HUES64 (cell line): Measurements from ENCODE around the gene ARFRP1.
"Not testable (repeated sequence)": the region's sequence is repeated elsewhere in the genome, so short reads cannot be mapped to it uniquely, and the experiment has no call there.

Source experiments
- H3K27ac ChIP-seq: 2 replicates; pipeline ENCODE4 v1.7.0; 2013; ENCODE audit warnings: low read depth, low read length, inconsistent platforms
- H3K27me3 ChIP-seq: 2 replicates; pipeline ENCODE4 v1.6.1; 2013; ENCODE audit warnings: mild to moderate bottlenecking, low read length; ENCODE audit not compliant: insufficient read depth
- H3K36me3 ChIP-seq: 2 replicates; pipeline ENCODE4 v1.6.1; 2013; ENCODE audit warnings: mild to moderate bottlenecking, low read length; ENCODE audit not compliant: insufficient read depth
- H3K4me1 ChIP-seq: 2 replicates; pipeline ENCODE4 v1.6.1; 2013; ENCODE audit warnings: mild to moderate bottlenecking, low read length, moderate library complexity; ENCODE audit not compliant: insufficient read depth
- H3K4me3 ChIP-seq: 2 replicates; pipeline ENCODE4 v1.5.1; 2013; ENCODE audit warnings: mild to moderate bottlenecking, low read length, moderate library complexity
- H3K9ac ChIP-seq: 2 replicates; pipeline ENCODE4 v1.6.1; 2013; ENCODE audit warnings: mild to moderate bottlenecking, low read depth, low read length
- H3K9me3 ChIP-seq: 2 replicates; pipeline ENCODE4 v1.6.1; 2013; ENCODE audit warnings: low read depth, low read length; ENCODE audit not compliant: insufficient read depth
- WGBS: fragments of 150-250, 120-280 bp; methylation state at CpG from one replicate; pipeline ENCODE4 v1.1.7; 2013; ENCODE audit warnings: missing lambda C conversion rate; 5-methylcytosine and 5-hydroxymethylcytosine counted together

Gene ARFRP1

DNA sequence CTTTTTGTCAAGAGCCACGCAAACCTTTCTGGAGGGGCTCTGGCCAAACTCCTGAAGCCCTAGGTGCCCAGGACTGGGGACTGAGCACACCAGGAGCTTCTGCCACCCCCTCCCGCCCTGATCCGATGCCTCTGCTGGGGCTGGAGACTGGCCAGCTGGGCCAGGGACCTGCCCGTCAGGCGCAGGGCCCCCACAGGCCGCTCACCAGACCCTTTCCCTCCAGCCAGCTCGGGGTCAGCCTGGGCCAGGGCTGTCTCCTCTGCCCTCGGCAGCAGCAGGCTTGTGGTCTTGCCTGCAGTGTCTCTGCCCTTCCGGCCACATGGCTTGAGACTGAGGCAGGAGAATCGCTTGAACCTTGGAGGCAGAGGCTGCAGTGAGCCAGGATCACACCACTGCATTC, 35.1 kb downstream of the ARFRP1 start:
- WGBS, result 97% methylated on average over 10 of the region's 10 CpGs
- Histone ChIP-seq H3K27ac (no peak overlapping the region), H3K4me3 (no peak overlapping the region), H3K36me3 (peaks cover 51% of the 10 kb centered on the region), H3K27me3 (no peaks in the 10 kb centered on the region), H3K9ac (no peak overlapping the region), H3K4me1 (no peaks in the 10 kb centered on the region), H3K9me3 (no peaks in the 10 kb centered on the region)

GRCh38 chr20:63671695-63672094, 36.1 kb downstream of the ARFRP1 start:
- H3K4me3 ChIP-seq, H3K4me1 ChIP-seq, H3K9ac ChIP-seq, H3K27me3 ChIP-seq, H3K27ac ChIP-seq, H3K9me3 ChIP-seq: not testable (repeated sequence)
- H3K36me3 ChIP-seq, result peaks cover 54% of the 10 kb centered on the region
- WGBS, result 94% methylated on average over 12 of the region's 12 CpGs

DNA sequence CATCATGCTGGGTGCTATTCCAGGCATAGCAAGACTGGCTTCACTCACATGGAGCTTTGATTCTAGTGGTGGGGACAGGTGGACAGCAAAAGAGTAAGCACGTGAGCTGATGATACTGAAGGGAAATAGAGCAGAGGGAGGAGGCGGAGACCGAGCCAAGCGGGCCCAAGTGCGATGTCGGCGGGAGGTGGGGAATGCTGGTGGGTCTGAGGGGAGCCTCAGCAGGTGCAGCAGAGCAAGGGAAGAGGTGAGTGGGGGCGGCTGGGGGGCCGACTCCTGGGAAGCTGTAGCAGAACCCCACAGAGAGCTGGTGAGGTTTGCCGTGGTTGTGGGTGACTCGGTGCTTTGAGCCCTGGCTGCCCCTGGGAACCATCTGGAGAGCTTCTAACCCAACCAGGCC, 39.4 kb downstream of the ARFRP1 start:
- H3K4me3 ChIP-seq, result no peak overlapping the region
- H3K27me3 ChIP-seq, result no peaks in the 10 kb centered on the region
- no peaks in the 10 kb centered on the region for H3K4me1 ChIP-seq
- no peak overlapping the region for H3K27ac ChIP-seq
- 94% methylated on average over 11 of the region's 11 CpGs for WGBS
- H3K36me3 ChIP-seq, result peaks cover 49% of the 10 kb centered on the region
- no peak overlapping the region for H3K9ac ChIP-seq
- H3K9me3 ChIP-seq, result no peaks in the 10 kb centered on the region

DNA sequence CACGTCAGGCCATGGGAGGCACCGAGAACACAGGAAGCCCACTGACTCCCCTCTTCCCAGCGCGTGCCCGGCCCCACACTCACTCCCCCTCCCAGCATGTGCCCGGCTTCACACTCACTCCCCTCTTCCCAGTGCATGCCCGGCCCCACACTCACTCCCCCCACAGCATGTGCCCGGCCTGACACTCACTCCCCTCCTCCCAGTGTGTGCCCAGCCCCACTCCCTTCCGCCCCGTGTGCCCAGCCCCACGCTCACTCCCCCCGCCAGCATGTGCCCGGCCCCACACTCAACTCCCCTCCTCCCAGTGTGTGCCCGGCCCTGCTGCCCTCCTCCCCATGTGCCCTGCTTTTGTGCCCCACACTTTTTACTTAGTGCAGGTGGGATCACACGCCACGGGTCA, 39.9 kb downstream of the ARFRP1 start:
- Histone ChIP-seq H3K36me3 (peaks cover 54% of the 10 kb centered on the region), H3K9ac (no peak overlapping the region), H3K4me3 (no peak overlapping the region), H3K27ac (no peak overlapping the region), H3K4me1 (no peaks in the 10 kb centered on the region), H3K27me3 (no peaks in the 10 kb centered on the region), H3K9me3 (no peaks in the 10 kb centered on the region)
- 94% methylated on average over 16 of the region's 16 CpGs for WGBS

GRCh38 chr20:63665708-63666107, 42.1 kb downstream of the ARFRP1 start:
- H3K27ac ChIP-seq, result no peak overlapping the region
- H3K4me1 ChIP-seq, result no peaks in the 10 kb centered on the region
- H3K36me3 ChIP-seq, result peaks cover 67% of the 10 kb centered on the region
- H3K27me3 ChIP-seq, result no peaks in the 10 kb centered on the region
- no peak overlapping the region for H3K4me3 ChIP-seq
- H3K9ac ChIP-seq, result no peak overlapping the region
- H3K9me3 ChIP-seq, result no peaks in the 10 kb centered on the region
- WGBS, result 96% methylated on average over 14 of the region's 14 CpGs

DNA sequence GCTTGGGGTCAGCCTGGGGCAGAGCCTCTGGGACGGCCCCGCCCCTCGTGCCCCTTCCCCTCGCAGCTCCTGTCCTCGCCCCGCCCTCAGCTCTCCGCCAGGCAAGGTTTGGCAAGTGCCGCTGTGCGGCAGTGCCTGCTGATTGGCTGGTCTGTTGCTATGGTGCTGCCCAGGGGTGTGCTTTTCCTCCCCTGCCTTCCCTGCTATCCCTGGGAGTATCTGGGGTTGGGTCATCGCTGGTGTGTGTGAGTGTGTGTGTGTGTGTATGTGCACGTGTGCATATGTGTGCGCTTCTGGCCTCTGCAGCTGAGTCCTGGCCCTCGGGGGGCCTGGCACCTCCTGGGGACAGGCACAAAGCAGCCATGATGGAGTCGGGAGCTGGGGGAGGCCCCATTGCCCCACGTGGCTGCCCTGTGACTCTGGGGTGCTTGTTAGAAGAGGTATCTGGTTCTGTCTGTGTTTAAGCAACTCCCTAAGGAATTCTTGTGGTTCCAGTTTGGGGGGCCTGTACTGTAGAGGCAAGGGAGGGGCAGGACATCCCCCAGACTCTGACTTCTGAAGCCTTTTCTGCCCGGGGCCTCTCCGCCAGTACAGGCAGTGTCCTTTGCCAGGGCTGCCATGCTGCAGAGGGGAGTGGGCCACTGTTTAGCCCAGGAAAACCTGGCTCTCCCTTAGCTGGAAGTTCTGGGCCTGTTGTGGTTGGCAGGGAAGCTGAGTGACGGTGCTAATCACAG, 42.7 kb downstream of the ARFRP1 start:
- peaks cover 72% of the 10 kb centered on the region for H3K36me3 ChIP-seq
- no peaks in the 10 kb centered on the region for H3K9me3 ChIP-seq
- WGBS, result 77% methylated on average over 18 of the region's 18 CpGs
- no peaks in the 10 kb centered on the region for H3K4me1 ChIP-seq
- H3K27ac ChIP-seq, result no peak overlapping the region; the same call in 1 of the 2 replicates
- no peak overlapping the region for H3K4me3 ChIP-seq
- H3K9ac ChIP-seq, result no peak overlapping the region
- H3K27me3 ChIP-seq, result no peaks in the 10 kb centered on the region

- H3K27ac ChIP-seq, result no peak overlapping the region; the same call in 1 of the 2 replicates
Measured at GRCh38 chr20:63664143-63664851, 43.5 kb downstream of the ARFRP1 start.

DNA sequence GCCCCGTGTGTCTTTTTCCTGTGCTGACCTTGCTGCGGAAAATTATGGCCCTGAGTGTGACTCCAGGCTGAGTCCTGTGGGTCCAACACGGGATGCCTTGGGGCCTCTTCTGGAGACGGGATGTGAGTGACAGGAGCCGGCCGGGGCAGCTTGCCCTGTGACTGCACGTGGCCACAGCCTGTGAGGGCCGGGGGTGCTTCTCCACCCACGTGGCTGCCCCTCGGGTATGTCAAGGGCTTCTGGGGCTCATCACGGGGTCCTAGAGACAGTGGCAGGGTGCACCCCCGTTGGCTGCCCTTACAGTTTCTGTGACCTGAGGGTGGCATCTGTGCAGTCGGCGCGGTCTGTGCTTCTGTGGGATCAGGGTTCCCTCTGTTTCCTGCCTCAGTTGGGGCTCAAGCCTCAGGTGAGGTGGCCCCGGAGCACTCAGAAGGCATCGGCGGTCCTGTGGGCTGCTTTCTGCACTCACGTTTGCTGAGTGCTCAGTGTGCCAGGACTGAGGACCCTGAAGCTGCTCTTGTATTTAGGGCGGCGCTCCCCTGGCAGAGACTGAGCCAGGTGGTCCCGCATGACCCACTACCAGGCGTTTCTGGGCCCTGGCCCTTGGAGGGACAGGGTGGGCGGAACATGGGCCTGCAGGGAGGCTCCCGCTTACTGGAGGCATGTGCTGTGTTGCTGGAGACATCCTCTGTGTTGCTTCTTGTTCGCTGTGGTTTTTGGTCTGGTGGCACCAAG, 44.3 kb downstream of the ARFRP1 start:
- Histone ChIP-seq H3K9me3 (no peaks in the 10 kb centered on the region), H3K27me3 (no peaks in the 10 kb centered on the region), H3K36me3 (peaks cover 66% of the 10 kb centered on the region), H3K4me3 (no peak overlapping the region), H3K4me1 (no peaks in the 10 kb centered on the region), H3K9ac (no peak overlapping the region), H3K27ac (no peak overlapping the region)
- 94% methylated on average over 26 of the region's 26 CpGs for WGBS

More at GRCh38 chr20:63664143-63664851, 43.5 kb downstream of the ARFRP1 start:
- Histone ChIP-seq H3K9ac (no peak overlapping the region), H3K4me3 (no peak overlapping the region), H3K27me3 (no peaks in the 10 kb centered on the region), H3K36me3 (peaks cover 74% of the 10 kb centered on the region), H3K9me3 (no peaks in the 10 kb centered on the region), H3K4me1 (no peaks in the 10 kb centered on the region)
- WGBS, result 92% methylated on average over 22 of the region's 22 CpGs

GRCh38 chr20:63662813-63663189, 45.0 kb downstream of the ARFRP1 start:
- no peaks in the 10 kb centered on the region for H3K4me1 ChIP-seq
- H3K9me3 ChIP-seq, result no peaks in the 10 kb centered on the region
- H3K27me3 ChIP-seq, result no peaks in the 10 kb centered on the region
- peaks cover 60% of the 10 kb centered on the region for H3K36me3 ChIP-seq
- H3K4me3 ChIP-seq, result no peak overlapping the region
- 93% methylated on average over 9 of the region's 9 CpGs for WGBS
- H3K9ac ChIP-seq, result no peak overlapping the region
- H3K27ac ChIP-seq, result no peak overlapping the region

GRCh38 chr20:63661959-63662812, 45.6 kb downstream of the ARFRP1 start:
- Histone ChIP-seq H3K36me3 (peaks cover 54% of the 10 kb centered on the region), H3K27me3 (no peaks in the 10 kb centered on the region), H3K9ac (no peak overlapping the region), H3K4me1 (no peaks in the 10 kb centered on the region), H3K9me3 (no peaks in the 10 kb centered on the region), H3K27ac (no peak overlapping the region), H3K4me3 (no peak overlapping the region)
- 95% methylated on average over 33 of the region's 33 CpGs for WGBS
